Chondrocyte (in vitro differentiated cells): ENCODE results near the gene PINK1. TPM values are rescaled to one million over a fixed set of nuclear protein-coding genes. Genes with fewer than 3 reads are reported as not detected.

ENCODE experiments used
- DNase-seq: peaks from one replicate; pipeline ENCODE4 v3.0.0; 2021; ENCODE audit warnings: mixed read lengths, low spot score
- H3K27ac Mint-ChIP-seq: one replicate; pipeline ENCODE4 v1.8.0; 2021; ENCODE audit warnings: mild to moderate bottlenecking, moderate library complexity, mixed read lengths; ENCODE audit not compliant: unreplicated experiment
- H3K27me3 Mint-ChIP-seq: 2 replicates; pipeline ENCODE4 v1.8.0; 2021; ENCODE audit warnings: low read depth, mixed read lengths
- H3K36me3 Mint-ChIP-seq: 2 replicates; pipeline ENCODE4 v1.8.0; 2021; ENCODE audit warnings: low read depth, mixed read lengths
- H3K4me1 Mint-ChIP-seq: 2 replicates; pipeline ENCODE4 v1.8.0; 2021; ENCODE audit warnings: low read depth, mild to moderate bottlenecking, mixed read lengths
- H3K4me3 Mint-ChIP-seq: one replicate; pipeline ENCODE4 v1.8.0; 2021; ENCODE audit warnings: mild to moderate bottlenecking, moderate library complexity, mixed read lengths; ENCODE audit not compliant: unreplicated experiment
- H3K9me3 Mint-ChIP-seq: 2 replicates; pipeline ENCODE4 v1.8.0; 2021; ENCODE audit warnings: low read depth, mixed read lengths
- total RNA-seq: library from RNA; stranded (reverse); gene quantifications from 3 replicates; pipeline ENCODE4 v1.2.1, GENCODE V29; 2021
- TF ChIP-seq, protein P1 (sequence below): fragments of 200-600 bp; sonication (generic); IDR thresholded peaks from 2 replicates; pipeline ENCODE4 v1.5.0; 2021; ENCODE audit warnings: antibody characterized with exemption, mild to moderate bottlenecking, moderate library complexity

Gene PINK1
- total RNA-seq, 1 donor from 2014 or later, result 42.6 TPM

GRCh38 chr1:20589331-20590278 lies 43.7 kb upstream of the PINK1 start:
- H3K27ac Mint-ChIP-seq, result no peak overlapping the region
- peaks cover 3% of the 10 kb centered on the region for H3K4me1 Mint-ChIP-seq

DNA sequence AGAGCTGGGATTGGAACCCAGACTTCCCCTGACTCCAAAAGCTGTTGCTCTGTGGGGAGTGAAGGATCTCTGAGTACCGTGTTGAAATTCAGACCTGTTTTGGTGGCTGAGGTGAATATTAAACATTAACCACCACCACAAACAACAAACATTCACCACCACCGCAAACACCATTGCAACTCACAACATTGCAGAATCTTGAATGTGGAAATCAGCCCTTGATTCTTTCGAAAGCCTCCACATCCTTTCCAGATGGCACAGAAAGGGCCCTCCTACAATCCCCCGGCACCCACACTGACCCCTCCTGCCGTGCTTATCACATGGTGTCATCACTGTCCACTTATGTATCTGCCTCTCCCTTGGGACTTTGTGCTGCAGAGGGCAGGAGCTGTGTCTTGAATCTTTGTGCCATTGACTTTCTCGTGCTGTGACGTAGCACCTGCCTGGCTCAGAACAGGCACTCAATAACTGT lies 42.9 kb upstream of the PINK1 start:
- Mint-ChIP-seq H3K27me3 (peaks cover 33% of the 10 kb centered on the region), H3K4me3 (no peak overlapping the region)

More at GRCh38 chr1:20589331-20590278, 43.7 kb upstream of the PINK1 start:
- peaks cover 33% of the 10 kb centered on the region for H3K27me3 Mint-ChIP-seq
- H3K4me3 Mint-ChIP-seq, result no peak overlapping the region
- no peak for DNase-seq
- TF ChIP-seq, protein P1, sequence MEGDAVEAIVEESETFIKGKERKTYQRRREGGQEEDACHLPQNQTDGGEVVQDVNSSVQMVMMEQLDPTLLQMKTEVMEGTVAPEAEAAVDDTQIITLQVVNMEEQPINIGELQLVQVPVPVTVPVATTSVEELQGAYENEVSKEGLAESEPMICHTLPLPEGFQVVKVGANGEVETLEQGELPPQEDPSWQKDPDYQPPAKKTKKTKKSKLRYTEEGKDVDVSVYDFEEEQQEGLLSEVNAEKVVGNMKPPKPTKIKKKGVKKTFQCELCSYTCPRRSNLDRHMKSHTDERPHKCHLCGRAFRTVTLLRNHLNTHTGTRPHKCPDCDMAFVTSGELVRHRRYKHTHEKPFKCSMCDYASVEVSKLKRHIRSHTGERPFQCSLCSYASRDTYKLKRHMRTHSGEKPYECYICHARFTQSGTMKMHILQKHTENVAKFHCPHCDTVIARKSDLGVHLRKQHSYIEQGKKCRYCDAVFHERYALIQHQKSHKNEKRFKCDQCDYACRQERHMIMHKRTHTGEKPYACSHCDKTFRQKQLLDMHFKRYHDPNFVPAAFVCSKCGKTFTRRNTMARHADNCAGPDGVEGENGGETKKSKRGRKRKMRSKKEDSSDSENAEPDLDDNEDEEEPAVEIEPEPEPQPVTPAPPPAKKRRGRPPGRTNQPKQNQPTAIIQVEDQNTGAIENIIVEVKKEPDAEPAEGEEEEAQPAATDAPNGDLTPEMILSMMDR, result no peak
- H3K9me3 Mint-ChIP-seq, result no peaks in the 10 kb centered on the region
- H3K36me3 Mint-ChIP-seq, result peaks cover 1% of the 10 kb centered on the region

GRCh38 chr1:20593756-20594155 lies 39.5 kb upstream of the PINK1 start:
- Mint-ChIP-seq H3K36me3 (peaks cover 1% of the 10 kb centered on the region), H3K27me3 (peaks cover 28% of the 10 kb centered on the region), H3K27ac (no peak overlapping the region), H3K4me3 (no peak overlapping the region), H3K9me3 (no peaks in the 10 kb centered on the region), H3K4me1 (no peaks in the 10 kb centered on the region)
- TF ChIP-seq, protein P1, result no peak
- DNase-seq, result no peak

More for the DNA sequence above, 42.9 kb upstream of the PINK1 start:
- TF ChIP-seq, protein P1, result no peak
- DNase-seq, result no peak
- Mint-ChIP-seq H3K27ac (no peak overlapping the region), H3K36me3 (peaks cover 1% of the 10 kb centered on the region), H3K4me1 (peaks cover 3% of the 10 kb centered on the region), H3K9me3 (no peaks in the 10 kb centered on the region)

- Mint-ChIP-seq H3K4me3 (no peak overlapping the region), H3K9me3 (no peaks in the 10 kb centered on the region), H3K36me3 (peaks cover 1% of the 10 kb centered on the region), H3K27me3 (peaks cover 20% of the 10 kb centered on the region), H3K27ac (no peak overlapping the region), H3K4me1 (no peaks in the 10 kb centered on the region)
- TF ChIP-seq, protein P1, result no peak
- no peak for DNase-seq
These were observed 38.5 kb upstream of the PINK1 start for GRCh38 chr1:20594746-20595145.

DNA sequence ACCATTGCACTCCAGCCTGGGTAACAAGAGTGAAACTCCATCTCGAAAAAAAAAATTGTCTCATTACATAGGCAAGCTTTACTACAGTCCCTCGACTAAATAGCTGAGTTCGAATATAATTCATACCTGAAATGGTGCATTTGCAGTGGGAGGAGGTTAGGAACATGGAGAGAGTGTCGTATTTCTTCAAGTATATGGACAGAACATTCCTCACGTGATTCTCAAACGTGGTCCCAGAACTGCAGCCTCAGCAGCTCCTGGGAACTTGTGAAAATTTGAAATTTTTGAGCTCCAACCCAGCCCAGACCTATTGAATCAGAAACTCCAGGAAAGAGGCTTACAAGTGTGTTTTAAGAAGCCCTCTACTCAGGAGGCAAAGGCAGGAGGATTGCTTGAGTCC lies 37.2 kb upstream of the PINK1 start:
- Mint-ChIP-seq H3K27me3 (peaks cover 10% of the 10 kb centered on the region), H3K4me3 (no peak overlapping the region), H3K36me3 (peaks cover 1% of the 10 kb centered on the region), H3K9me3 (no peaks in the 10 kb centered on the region), H3K27ac (no peak overlapping the region), H3K4me1 (peaks cover 10% of the 10 kb centered on the region)
- TF ChIP-seq, protein P1, result no peak
- no peak for DNase-seq
